Mononuclear cell (primary cell): ENCODE data around the gene BATF. TPM values are rescaled to one million over a fixed set of nuclear protein-coding genes. Genes with fewer than 3 reads are reported as not detected.
"Not testable (repeated sequence)": the region's sequence is repeated elsewhere in the genome, so short reads cannot be mapped to it uniquely, and the experiment has no call there.

Experiments
- H3K27me3 ChIP-seq: 2 replicates; pipeline ENCODE4 v1.6.0; 2011; ENCODE audit warnings: low read length, control low read depth; ENCODE audit not compliant: insufficient read depth
- H3K4me1 ChIP-seq: 2 replicates; pipeline ENCODE4 v1.5.1; 2011; ENCODE audit warnings: mild to moderate bottlenecking, low read length, control low read depth; ENCODE audit not compliant: insufficient read depth
- H3K4me3 ChIP-seq: 2 replicates; pipeline ENCODE4 v1.5.1; 2011; ENCODE audit warnings: mild to moderate bottlenecking, low read length, moderate library complexity
- H3K9me3 ChIP-seq: 2 replicates; pipeline ENCODE4 v1.5.1; 2011; ENCODE audit warnings: low read depth, mild to moderate bottlenecking, control low read depth, low read length
- total RNA-seq: library from RNA; depleted of rRNA; stranded (reverse); fragments of >200 nt; gene quantifications from one replicate; pipeline ENCODE4 v1.2.3, GENCODE V29; 2012

The BATF gene
- total RNA-seq, result 7.7 TPM

- Histone ChIP-seq H3K4me3 (peak within 1 kb of the TSS; percentile 48), H3K4me1 (peaks cover 54% of the 10 kb centered on the region), H3K9me3 (no peaks in the 10 kb centered on the region), H3K27me3 (no peaks in the 10 kb centered on the region)
Observed at GRCh38 chr14:75522224-75522982, at the start of gene BATF. BATF (plus strand) TSS chr14:75522469; CDS start chr14:75522683, 214 bp downstream.

GRCh38 chr14:75474127-75474526, 48.1 kb upstream of the BATF start:
- not testable (repeated sequence) for H3K9me3 ChIP-seq, H3K4me3 ChIP-seq, H3K4me1 ChIP-seq, H3K27me3 ChIP-seq

- no peaks in the 10 kb centered on the region for H3K27me3 ChIP-seq
- no peaks in the 10 kb centered on the region for H3K4me1 ChIP-seq
- no peak overlapping the region for H3K4me3 ChIP-seq
- no peaks in the 10 kb centered on the region for H3K9me3 ChIP-seq
Observed at GRCh38 chr14:75476274-75476995, 45.8 kb upstream of the BATF start.

DNA sequence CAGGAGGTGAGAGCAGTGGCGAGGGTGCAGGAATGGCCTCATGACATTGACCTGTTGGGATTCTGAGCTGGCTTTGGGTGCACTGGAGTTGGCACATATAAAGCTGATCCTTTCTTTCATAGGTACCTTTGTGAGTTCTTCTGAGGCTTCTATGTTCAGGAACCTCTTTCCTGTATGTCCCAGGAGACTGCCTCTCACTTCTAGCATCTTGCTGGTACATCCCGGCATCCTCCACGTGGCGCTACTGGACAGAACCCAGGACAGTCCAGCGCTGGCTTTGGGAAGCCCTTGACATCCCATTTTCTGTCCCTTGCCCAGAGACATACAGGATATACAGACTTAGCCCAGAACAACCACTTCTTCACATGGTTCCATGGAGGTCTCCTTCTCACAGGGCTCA, 44.4 kb upstream of the BATF start:
- H3K4me3 ChIP-seq, result no peak overlapping the region
- H3K27me3 ChIP-seq, result no peaks in the 10 kb centered on the region
- H3K4me1 ChIP-seq, result no peaks in the 10 kb centered on the region
- H3K9me3 ChIP-seq, result no peaks in the 10 kb centered on the region

DNA sequence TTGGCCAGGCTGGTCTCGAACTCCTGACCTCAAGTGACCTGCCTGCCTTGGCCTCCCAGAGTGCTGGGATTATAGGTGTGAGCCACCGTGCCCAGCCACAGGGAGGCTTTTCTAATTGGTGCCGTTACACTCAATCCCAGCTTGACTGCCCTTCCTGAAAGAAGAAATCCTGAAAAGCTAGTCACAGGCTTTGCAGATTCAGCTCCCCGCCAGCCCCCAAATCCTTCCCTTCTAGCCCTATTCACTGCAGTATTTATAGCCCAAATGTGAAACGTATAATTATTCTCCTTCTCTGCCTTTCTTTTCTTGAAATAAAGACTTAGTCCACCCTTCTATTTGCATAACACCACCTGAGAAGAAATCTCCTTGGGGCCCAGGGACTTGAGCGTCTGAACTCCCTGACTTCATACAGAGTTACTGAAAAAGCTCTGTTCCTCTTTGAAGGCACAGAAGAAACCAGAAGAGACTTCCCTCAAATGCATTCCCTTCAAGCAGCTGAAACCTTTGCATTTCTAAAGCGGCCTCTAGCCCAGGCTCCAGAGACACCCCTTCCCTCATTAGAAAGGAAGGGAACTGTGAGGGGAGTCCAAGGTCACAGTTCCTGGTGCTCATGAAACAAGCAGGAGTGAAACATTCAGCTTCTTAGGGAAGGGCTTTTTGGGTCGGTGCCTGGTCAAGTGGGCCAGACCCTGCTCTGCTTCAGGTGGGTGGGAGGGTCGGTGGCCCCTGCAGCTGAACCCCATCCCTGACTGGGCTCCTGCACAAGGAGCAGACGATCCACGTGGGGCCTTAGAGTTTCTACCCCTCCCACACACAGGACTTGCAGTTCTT, 42.3 kb upstream of the BATF start:
- Histone ChIP-seq H3K4me3 (no peak overlapping the region), H3K9me3 (no peaks in the 10 kb centered on the region), H3K4me1 (no peaks in the 10 kb centered on the region), H3K27me3 (no peaks in the 10 kb centered on the region)

DNA sequence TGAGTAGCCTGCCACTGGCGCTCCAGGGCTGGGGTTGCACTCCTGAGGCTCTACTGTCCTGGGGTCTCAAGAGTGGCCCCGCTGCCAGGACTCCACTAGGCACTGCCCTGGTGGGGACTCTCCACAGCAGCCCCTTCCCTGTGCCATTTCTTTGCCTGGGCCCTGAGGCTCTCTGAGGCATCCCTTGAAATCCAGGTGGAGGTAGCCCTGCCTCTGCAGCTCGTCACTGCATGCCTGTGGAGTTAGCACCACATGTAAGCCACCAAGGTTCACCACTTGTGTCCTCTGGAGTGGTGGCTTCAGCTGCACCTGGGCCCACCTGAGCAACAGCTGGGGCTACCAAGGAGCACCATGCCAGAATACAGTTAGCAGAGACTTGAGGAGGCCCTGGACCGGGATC, 39.9 kb upstream of the BATF start:
- H3K27me3 ChIP-seq, result no peaks in the 10 kb centered on the region
- H3K4me1 ChIP-seq, result peaks cover 5% of the 10 kb centered on the region

GRCh38 chr14:75484711-75485429, 37.4 kb upstream of the BATF start:
- Histone ChIP-seq H3K4me1 (peaks cover 10% of the 10 kb centered on the region), H3K27me3 (no peaks in the 10 kb centered on the region), H3K4me3 (no peak overlapping the region), H3K9me3 (no peaks in the 10 kb centered on the region)

More for the DNA sequence above, 39.9 kb upstream of the BATF start:
- Histone ChIP-seq H3K4me3 (no peak overlapping the region), H3K9me3 (no peaks in the 10 kb centered on the region)

DNA sequence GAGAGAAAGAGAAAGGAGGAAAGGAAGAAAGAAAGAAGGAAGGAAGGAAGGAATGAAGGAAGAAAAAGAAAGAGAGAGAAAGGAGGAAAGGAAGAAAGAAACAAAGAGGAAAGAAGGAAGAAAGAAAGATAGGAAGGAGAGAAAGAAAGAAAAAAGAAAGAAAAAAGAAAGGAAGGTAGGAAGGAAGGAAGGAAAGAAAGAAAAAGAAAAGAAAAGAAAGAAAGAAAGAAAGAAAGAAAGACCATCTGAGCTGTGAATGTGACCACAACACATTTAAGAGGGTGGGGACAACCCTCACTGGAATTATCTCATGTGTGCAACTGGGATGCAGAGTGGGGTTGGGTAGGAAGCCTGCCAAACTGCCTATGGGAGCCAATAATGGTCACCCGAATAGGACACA, 36.0 kb upstream of the BATF start:
- H3K4me3 ChIP-seq, result no peak overlapping the region
- peaks cover 10% of the 10 kb centered on the region for H3K4me1 ChIP-seq
- no peaks in the 10 kb centered on the region for H3K9me3 ChIP-seq
- H3K27me3 ChIP-seq, result no peaks in the 10 kb centered on the region

DNA sequence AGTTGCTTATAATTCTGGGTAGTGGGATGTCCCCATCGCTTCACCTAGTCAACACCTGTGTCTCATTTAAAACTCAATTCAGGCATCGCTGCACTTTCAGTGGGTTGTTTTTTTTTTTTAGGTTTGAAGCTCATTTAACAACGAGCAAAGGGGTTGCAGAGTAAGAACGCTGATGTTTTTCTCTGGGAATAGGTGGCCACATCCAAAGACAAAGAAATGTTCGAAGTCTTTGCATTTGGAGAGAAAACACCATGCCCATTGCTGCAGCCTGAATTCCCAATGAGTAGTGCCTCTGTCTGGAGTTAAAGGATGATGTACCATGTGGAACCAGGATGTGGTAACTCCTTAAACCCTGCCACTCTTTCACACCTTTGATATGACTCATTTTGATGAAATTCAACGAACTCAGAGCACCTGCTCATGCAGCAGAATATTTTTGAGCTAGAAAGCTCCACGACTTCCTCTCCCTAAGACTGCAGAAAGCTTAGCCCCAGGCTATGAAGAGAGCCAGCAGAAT, 35.1 kb upstream of the BATF start:
- H3K9me3 ChIP-seq, result no peaks in the 10 kb centered on the region
- no peaks in the 10 kb centered on the region for H3K27me3 ChIP-seq
- no peak overlapping the region for H3K4me3 ChIP-seq
- peaks cover 10% of the 10 kb centered on the region for H3K4me1 ChIP-seq

GRCh38 chr14:75489480-75489837, 32.8 kb upstream of the BATF start:
- H3K4me1 ChIP-seq, result peaks cover 10% of the 10 kb centered on the region
- no peaks in the 10 kb centered on the region for H3K27me3 ChIP-seq
- H3K4me3 ChIP-seq, result no peak overlapping the region
- no peaks in the 10 kb centered on the region for H3K9me3 ChIP-seq

DNA sequence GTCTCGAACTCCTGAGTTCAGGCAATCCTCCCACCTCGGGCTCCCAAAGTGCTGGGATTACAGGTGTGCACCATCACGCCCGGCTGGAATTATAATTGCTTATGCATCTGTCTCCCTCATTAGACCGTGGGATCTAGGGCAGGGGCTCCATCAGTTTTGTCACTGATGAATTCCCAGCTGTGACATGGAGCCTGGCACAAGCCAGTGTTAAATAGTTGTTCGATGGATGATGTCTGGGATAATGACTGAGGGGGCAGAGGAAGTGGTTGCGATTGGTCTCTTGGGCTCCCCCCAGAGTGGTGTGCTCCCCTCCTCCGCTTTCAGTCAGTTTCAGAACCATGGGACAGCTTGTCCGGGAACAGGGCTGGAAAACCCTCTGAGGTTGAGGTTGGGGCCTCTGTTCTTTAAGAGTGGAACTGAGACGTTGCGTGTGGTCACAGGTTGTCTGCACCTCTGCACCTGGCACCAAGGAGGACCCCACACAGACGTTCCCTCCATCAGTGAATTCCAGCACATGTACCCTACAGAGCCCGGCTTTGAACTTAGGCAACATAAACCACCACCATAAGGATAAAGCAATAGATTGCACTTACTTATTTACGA, 30.8 kb upstream of the BATF start:
- no peak overlapping the region for H3K4me3 ChIP-seq
- no peaks in the 10 kb centered on the region for H3K9me3 ChIP-seq
- peaks cover 25% of the 10 kb centered on the region for H3K4me1 ChIP-seq
- H3K27me3 ChIP-seq, result no peaks in the 10 kb centered on the region

DNA sequence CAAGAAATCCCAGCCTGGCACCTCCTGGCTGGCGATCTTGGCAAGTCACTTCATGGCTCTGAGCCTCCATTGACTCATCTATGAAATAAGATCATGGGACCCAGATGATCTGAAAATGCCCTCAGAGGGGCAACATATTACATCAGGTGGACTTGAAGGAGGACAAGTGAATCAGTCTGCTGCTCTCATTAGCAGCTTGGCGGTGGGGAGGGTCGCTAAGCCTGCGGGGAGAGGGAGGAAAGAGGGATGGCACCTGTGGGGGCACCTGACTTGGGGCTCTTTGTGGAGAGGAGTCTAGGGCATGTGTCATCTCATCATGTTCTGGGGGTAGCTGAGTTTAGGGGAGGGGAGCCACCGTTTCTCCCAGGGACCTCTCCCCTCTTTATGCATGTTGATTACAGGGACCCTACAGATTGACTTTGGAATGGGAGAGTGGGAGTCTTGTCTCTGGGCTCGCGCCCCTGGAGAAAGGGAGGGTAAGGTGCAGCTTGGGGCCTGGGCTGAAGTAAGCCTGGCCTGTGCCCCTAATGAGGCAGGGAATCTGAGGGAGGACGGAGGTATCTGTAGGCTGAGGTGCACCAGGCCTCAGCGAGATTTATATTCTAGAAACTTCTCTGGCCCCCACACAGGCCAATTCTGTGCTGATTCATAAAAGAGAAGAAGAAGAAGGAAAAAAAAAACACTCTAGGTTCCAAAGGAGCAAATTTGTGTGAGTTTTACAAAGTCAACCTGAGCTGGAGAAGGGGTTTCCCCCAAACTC, 29.3 kb upstream of the BATF start:
- Histone ChIP-seq H3K27me3 (no peaks in the 10 kb centered on the region), H3K4me3 (no peak overlapping the region), H3K4me1 (peaks cover 31% of the 10 kb centered on the region), H3K9me3 (no peaks in the 10 kb centered on the region)

- Histone ChIP-seq H3K4me3 (no peak overlapping the region), H3K27me3 (no peaks in the 10 kb centered on the region), H3K9me3 (no peaks in the 10 kb centered on the region), H3K4me1 (peaks cover 30% of the 10 kb centered on the region)
Observed at GRCh38 chr14:75493592-75494087, 28.6 kb upstream of the BATF start.
